Non-pigmented ciliary epithelial cell (primary cell): Measurements from ENCODE around the gene TMED8.
"Not testable (repeated sequence)": the region's sequence is repeated elsewhere in the genome, so short reads cannot be mapped to it uniquely, and the experiment has no call there.

Experiments used
- DNase-seq: peaks from one replicate; pipeline ENCODE4 v3.0.0-alpha.2; 2010; ENCODE audit warnings: low read depth

The TMED8 gene, protein sequence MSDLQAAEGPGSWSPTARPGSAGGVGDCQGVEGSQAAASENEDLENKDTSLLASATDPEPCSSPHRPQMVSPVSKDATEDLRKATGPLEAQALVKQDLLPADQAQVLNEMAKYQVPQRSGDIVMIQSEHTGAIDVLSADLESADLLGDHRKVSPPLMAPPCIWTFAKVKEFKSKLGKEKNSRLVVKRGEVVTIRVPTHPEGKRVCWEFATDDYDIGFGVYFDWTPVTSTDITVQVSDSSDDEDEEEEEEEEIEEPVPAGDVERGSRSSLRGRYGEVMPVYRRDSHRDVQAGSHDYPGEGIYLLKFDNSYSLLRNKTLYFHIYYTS

DNA sequence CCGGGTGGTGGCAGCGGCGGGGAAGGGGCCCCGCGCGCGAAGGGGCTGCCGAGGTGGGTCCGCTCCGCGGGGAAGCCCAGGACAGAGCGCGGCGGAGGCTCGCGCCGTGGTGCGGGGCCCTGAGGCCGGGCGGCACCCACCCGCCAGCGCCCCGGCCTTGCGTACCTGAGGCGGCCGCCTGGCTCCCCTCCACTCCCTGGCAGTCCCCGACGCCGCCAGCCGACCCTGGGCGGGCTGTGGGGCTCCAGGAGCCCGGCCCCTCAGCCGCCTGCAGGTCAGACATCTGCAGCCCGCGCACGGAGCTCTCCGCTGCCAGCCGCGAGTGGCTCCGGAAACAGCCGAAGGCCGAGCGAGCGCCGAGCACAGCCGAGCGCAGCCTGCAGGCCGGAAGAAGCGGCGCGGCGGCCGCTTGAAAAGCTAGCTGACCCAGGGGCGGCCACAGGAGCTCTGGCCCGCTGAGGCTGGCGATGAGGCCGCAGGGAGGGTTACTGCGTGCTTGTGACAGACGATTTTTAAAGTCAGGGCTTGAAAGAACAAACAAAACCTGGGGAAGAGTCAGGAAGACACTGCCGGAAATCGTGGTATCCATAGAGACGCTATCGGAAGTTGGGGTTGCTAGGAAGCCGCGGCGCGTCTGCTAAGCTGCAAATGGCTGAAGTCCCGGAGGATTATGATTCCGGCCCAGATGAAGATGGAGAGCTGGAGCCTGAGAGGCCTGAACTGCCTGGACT, at the start of gene TMED8, which contains the start of gene SAMD15:
TSS of gene TMED8 (minus strand) at position 324 of the 731 bp plus-strand sequence. CDS start at position 283, 41 bp downstream.
TSS of gene SAMD15 (plus strand) at position 609 of the 731 bp plus-strand sequence. CDS start at position 649, 40 bp downstream.
- peak; percentile 46 for DNase-seq

DNA sequence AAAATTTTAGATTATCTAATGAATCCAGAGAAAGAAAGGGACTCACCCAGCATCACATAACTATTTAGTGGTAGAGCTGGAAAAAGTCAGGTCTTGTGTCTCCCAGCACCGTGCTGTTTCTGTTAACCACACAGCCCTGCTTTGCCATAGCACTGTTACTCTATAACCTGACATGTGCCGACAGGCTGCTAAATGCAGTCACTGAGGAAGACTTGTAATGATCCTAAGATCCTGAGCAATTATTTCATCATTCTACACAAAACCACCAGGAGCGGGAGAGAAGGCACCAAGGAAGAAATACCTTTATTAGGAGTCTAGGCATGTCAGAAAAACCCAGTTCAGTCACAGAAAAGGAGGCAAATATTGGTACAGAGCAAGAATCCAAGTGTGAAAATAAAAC, 49.5 kb upstream of the TMED8 start:
- DNase-seq: no peak

DNA sequence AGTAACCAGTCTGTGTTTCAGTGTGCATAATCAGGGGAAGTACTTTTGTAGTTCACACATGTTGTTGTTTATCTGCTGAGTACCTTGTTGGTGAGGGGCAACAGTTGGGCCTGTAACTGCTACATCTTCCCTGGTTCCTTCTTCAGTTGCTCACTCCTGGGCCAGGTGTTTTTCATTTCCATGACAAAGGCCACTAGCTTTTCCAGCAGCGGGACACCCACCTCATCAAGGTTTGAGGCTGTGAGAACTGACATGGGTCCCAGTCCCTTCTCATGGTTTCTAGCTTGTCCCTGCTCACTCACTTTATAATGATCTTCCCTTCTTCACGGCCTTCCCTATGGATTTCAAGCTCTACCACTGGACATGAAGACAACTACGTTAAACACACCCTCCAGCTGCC, 48.0 kb upstream of the TMED8 start:
- DNase-seq: no peak

DNA sequence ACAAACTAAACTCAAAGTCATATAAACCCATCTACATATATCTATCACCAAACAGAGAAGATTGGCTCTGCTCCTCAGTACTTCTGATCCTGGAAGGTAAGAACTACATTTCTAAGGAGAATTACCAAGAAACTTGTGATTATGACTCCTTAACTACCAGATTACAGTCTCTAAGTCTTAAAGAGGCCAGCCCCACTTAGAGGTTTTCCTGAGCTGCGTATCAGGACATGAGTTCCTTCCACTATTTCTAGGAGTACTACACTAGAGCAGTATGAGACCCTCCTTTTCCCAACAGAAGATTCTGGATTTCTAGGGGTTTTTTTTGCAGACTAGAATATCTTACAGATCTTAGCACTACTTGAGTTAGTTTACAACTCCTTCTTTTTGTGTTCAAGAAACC, 46.5 kb upstream of the TMED8 start, which contains the start of gene NOXRED1:
TSS of gene NOXRED1 (minus strand) at position 101 of the 400 bp plus-strand sequence. CDS start 634 bp downstream, outside the sequence.
- DNase-seq: no peak

DNA sequence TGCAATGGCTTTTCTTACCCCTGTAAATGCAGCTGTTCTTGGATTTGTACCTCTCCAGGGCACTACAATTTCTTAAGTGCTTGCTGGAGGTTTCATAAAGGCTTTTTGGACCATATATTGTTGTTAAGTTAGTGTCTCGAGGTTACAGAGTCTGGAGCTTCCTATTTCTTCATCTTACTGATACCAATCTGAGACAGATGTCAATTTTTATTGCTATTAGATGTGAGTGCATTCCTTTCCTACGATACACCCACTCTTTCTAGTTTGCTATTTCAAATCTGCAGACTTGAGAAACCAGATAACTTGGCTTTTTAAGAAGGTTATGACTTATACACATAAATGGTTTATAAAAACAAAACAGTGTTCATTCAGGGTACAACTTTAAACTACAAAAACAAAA, 44.3 kb upstream of the TMED8 start:
- DNase-seq: no peak

DNA sequence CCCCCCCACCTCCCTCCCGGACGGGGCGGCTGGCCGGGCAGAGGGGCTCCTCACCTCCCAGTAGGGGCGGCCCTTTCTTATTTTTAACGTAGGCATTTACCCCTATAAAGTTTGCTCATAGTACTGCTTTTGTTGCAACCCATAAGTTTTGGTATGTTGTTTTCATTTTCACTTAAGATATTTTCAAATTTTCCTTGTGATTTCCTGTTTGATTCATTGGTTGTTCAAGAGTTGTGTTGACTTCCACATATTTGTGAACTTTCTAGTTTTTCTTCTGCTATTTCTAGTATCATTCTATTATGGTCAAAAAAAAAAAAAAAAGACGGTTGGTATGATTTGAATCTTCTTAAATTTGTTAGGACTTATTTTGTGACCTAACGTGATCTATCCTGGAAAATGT, 39.9 kb upstream of the TMED8 start:
- DNase-seq: no peak

DNA sequence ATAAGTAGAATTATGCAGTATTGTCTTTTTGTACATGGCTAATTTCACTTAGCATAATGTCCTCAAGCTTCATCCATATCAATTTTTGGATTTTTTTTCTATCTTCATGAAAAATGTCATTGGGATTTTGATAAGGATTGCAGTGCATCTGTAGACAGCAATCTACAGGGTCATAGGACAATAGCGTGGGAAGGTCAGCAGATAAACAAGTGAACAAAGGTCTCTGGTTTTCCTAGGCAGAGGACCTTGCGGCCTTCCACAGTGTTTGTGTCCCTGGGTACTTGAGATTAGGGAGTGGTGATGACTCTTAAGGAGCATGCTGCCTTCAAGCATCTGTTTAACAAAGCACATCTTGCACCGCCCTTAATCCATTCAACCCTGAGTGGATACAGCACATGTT, 39.2 kb upstream of the TMED8 start:
- not testable (repeated sequence) for DNase-seq

DNA sequence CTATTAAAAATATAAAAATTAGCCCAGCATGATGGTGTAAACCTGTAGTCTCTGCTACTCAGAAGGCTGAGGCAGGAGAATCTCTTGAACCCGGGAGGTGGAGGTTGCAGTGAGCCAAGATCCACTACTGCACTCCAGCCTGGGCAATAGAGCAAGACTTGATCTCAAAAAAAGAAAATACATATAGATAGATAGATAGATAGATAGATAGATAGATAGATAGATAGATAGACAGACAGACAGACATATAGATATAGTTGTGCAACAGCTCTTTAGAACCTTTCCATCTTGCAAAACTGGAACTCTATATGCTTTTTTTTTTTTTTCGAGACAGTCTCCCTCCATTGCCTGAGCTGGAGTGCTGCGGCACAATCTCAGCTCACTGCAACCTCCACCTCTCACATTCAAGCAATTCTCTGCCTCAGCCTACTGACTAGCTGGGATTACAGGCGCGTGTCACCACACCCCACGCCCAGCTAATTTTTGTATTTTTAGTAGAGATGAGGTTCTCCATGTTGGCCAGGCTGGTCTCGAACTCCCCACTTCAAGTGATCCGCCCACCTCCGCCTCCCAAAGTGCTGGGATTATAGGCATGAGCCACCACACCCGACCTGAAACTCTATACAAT, 38.6 kb upstream of the TMED8 start:
- not testable (repeated sequence) for DNase-seq

DNA sequence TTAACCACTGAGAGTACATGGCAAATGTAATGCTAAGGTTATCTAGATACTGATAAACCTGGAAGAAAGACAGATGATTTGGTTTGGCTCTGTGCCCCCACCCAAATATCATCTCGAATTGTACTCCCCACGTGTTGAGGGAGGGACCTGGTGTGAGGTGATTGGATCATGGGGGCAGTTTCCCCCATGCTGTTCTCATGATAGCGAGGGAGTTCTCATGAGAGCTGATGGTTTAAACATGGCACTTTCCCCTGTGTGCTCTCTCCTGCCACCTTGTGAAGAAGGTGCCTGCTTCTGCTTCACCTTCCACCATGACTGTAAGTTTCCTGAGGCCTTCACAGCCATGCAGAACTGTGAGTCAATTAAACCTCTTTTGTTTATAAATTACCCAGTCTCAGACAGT, 32.2 kb upstream of the TMED8 start:
- DNase-seq: no peak

DNA sequence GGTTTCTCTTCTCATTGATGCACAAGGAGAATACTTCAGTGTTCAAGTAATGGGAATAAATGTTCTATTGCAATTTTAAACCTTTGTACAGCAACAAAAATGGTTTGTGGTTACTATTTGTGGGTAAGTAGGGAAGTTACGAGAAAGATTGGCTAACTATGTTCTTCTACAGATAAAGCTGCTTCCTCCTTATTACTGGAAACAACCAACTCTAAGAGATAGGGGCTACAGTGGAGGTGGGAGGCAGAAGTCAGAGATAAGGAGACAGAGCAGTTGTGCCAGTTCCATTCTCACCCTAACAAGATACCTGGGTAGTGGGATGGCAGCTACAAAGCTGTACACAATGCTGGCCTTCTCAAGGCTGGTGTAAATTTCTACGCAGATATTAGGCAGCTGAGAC, 30.3 kb upstream of the TMED8 start:
- DNase-seq: no peak

DNA sequence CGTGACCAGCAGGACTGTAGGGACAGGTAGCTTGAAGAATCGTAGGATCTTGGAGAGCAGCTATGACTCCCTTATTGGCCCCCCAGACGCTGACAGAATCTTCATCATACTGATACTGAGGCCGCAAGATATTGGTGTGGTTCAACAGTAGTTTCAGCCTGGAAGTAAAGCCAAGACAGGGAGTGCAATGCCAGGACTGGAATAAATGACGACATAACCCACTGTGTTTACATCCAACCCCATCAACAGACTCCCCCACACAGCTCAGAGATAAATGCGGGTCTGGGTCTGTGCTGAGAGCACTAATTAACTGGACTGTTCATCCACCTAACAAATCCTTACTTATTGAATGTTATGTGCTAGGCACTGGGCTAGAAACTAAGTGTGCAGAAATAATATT, 29.8 kb upstream of the TMED8 start:
- no peak for DNase-seq

DNA sequence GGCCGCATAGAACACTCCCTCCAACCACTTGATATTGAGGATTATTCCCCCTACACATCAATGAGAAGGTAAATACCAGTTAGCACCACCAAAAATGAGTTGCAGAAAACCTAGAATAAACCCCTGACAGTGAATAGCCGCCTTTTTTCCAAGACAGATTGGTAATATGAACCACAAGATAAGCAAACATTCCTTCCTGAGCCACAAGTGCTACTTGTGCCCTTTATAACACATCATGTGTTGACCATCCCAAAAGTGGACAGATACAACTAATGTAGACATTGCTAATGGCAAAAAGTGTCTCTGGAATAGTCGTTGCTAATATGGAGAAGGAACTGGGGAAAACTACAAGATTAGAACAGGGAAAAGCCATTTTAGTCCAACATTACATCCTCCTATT, 29.2 kb upstream of the TMED8 start:
- no peak for DNase-seq

DNA sequence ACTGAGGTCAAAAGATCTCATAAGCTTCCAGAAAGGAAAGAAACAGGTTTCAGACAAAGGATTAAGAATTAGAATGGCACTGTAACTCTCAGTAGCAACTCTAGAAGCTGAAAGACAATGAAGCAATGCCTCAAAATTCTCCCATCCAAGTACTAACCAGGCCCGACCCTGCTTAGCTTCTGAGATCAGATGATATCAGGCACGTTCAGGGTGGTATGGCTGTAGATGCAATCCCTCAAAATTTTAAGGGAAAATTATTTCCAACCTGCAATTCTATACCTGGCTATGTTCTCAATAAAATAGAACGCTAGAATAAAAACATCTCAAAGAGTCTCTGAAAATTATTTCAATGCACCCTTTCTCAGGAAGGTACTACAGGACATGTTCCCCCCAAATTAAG, 26.9 kb upstream of the TMED8 start:
- no peak for DNase-seq

DNA sequence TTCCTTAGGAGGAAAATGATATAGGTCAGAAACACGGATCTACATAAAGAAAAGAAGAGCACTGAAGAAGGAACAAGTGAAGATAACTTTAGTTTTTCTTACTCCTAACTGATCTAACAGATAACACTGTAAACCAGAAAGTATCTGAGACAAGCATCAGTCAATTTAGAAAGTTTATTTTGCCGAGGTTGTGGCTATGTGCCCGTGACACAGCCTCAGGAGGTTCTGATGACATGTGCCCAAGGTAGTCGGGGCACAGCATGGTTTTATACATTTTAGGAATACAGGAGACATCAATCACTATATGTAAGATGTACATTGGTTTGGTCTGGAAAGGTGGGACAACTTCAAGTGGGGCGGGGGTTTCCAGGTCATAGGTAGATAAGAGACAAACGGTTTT, 23.3 kb upstream of the TMED8 start:
- DNase-seq: no peak

DNA sequence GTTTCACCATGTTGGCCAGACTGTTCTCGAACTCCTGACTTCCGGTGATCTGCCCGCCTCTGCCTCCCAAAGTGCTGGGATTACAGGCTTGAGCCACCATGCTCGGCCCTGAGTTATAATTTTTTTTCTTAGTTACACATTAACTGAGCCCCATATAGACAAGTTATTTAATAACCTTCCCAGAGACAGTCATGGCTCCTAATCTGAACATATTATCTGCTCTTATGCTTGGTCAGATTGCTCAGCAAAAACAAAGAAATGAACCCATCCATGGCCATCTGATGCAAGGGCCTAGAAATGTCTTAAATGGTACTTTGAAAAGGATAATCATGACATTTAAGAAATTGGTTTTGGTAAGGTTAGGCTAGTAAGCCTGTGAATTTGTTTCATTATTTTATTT, 13.3 kb upstream of the TMED8 start:
- DNase-seq: no peak

DNA sequence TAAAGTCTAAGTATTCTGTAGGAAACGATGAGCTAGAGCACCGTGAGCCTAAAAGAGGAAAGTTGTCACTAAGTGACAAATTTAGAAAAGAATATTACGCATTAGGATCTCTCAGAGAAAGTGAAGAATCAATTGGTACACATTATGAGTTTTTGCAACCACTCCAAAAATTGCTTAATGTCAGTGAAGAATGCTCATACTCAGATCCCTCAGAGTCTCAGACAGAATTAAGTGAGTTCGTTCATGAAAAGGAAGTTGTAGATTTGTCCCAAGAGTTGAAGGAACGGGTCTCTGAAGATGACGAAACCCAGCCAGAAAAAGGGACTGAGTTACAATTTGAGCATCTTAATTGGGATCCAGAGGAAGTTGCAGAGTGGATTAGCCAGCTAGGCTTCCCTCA, 1.8 kb upstream of the TMED8 start:
- no peak for DNase-seq

DNA sequence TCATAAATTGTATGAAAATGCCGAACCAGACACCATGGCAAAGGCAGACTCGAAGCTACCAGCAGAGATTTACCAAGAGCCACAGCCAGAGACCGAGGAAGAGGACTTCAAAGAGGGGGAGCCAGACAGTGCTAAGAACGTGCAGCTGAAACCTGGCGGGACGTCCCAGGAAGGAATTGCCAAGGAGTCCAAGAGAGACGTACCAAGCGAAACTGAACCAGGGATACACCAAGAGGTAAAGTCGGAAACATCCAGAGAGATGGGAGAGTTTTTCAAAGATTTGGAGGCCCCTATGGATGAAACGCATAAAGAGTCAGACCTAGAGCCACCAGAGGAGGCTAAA, 579 bp upstream of the TMED8 start:
- no peak for DNase-seq

DNA sequence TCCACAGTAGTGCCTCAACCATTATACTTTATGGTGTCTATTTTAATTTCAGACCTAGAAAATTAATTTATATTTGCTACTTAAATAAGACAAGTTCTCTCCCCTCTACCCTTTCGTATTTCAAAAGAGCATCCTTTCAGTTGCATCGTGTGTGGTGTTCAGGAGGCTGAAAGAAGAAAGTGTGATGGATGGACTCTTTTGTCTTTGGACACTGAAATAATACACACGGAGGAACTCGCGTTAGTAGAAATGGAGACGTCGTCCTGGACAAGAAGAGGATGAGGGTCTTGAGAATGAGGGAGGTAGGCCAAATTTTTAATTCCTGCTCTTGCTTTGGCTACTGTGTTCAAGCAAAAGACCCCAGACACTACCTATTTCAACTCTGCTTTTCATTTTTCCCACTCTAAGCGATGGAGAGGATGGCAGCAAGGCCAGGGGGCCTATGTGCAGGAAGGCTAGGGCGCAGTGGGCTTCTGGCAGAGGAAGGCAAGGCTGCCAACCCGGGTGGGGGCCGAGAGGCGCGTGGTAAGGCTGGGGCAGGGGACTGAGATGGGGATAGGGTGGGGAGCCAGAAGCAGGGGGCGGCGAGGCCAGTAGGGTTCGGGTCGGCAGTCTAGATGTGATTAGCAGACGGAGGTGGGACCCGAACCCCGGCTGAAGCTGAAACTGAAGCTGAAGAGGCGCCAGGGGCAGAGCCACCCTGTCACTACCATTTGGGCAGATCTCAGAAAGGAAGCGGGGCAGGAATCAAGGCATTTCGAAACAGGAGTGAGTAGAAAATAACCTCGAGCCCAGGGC, 722 bp downstream of the TMED8 start:
- DNase-seq: no peak

DNA sequence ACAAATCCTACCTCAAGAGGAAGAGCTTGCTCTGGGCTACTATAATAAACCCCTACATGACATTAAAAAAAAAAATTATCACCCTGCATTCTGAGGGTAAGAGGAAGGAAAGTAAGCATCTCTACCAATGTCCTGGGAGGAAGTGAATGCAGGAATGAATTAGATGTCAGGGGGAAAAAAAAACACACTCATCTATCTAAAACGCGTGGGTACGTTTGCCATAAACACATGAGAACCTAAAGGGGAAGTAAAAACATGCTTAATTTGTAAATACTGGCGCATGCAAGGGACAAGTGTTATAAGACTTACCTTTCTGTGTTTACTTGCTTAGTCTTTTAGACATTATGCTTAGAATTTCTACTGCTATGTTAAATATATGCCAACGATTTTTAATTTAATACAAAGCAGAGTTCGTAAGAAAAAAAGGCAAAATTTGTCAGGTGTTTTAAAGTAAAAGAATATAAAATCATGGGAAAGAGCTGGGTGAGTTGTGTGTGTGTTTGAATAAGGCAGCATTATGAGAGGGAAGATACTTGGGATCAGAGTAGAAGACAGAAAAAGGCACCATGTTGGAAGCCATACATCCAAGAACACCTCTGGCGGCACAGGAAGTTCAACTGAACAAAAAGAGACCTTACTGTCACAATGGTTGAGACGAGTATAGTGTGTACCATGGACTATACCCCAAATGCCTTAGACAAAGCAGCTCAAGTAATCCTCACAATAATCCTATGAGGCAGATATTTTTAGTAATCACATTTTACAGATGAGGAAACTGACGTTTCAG, 1.5 kb downstream of the TMED8 start:
- DNase-seq: no peak

DNA sequence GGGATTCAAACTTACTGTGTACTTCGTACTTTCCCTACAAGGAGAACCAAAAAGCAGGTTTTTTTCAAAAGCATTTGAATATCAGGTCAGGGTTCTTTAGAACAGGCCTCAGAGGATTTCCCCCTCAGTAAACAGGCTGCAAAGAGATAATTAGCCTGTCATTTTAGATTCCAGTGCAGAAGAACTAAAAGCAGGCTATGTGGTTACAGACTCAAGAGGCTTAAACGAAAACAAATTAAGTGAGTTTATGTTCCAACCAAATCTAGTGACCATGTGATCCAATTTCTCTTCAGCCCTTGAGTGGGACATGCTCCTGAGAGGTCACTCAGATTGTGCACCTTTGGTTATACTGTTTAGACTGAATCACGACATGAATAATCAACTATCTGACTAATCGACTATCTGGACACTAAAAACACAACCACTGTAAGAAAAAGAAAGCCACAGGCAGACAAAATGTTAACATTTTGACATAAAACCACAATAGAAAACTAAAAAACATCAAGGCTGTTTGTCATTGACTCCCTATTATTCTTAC, 4.5 kb downstream of the TMED8 start:
- DNase-seq: peak; percentile 27

DNA sequence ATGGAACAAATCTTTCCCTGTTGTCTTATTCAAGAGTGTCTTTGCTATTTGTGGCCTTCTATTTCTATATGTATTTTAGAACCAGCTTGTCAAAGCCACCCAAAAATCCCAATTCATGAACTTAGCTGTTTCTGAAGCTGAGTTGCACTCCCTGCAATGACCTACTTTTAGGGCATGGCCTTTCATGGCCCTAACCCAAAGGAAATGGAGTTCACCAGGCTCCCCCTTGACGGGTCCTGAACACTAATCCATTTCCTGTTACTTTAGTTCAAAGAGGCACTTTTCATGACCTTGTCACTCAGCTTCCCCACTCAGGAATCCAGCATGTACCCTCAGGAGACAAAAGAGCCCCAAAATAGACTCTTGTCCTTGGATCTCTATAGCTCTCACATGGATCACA, 7.6 kb downstream of the TMED8 start:
- DNase-seq: no peak
